Heart left ventricle (tissue), 13 donors: Measurements from ENCODE around the gene OPRD1.

Experiments
- POLR2A ChIP-seq, 2 donors: fragments of 450-650 bp; IDR thresholded peaks; one replicate each; pipeline ENCODE4 v1.6.1; 2017; ENCODE audit warnings: antibody characterized with exemption in 2 of 2, mild to moderate bottlenecking in 2 of 2, moderate library complexity in 2 of 2
- TF ChIP-seq, protein P1 (sequence below), 12 donors: fragments of 200-600 bp; sonication (generic) in 4 of 12; IDR thresholded peaks; one replicate each; pipeline versions ENCODE4 v1.5.0 to v1.8.0; 2018 to 2022; ENCODE audit warnings: antibody characterized with exemption in 12 of 12, mild to moderate bottlenecking in 5 of 12
- donor health status: ischemic (EF 13 %, LVEDD 7.1; RV severe dilation, severe dysfunction).
- donor health status: DM: no; HTN: yes; CAD: no.
- donor health status: DM: no; HTN: no; CAD: no.
- donor health status: ischemic (EF 25% LVEDD 6.9; RV normal size, moderate dysfunction).
- donor health status: ischemic (EF 25% LVEDD 5.7; RV mildly dilated, moderate dysfunction).
- donor health status: ischemic (EF 35%, LVEDD 5.7; RV mildly dilated, moderate dysfunction).
- donor health status: nonischemic (EF 11% LVEDD 7.7; RV severe dilation, severe dysfunction).
- donor health status: DM: yes; HTN: yes; CAD: no.
- donor health status: PGD.
- donor health status: ischemic (EF 29% LVEDD 5.4; RV normal size, mild dysfunction).
- donor health status: nonischemic (EF 23%, LVEDD 6.1; RV moderate dilation, normal function).

DNA sequence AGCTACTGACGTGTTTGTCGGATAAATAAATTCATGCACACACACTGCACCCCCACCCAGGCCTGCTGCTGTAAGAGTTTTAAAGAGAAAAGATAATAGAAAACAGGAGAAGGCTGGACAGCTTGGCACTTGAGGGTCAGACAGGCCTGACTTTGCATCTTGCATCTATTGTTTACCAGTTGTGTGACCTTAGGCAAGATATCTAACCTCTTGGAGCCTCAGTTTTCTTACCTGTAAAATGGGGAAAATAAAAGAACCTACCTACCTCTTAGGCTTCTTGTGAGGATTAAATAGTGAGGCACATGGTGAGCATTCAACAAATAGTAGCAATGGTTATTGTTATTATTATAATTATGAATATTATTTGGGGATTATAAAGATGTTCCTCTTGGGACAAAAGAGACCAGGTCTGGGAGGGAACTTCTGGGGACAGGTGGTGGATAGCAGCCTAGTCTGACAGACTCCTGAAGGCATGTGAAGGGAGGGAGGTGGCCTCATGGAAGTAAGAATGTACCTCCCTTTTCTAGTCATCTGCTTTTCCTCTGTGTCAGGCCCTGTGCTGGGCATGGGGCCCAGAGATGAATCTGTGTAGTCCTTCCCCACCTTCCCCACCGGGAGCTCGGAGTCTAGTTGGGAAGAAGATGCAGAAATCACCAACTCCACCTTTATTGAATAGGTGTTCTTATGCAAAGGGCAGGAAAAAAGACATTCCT lies 84.1 kb downstream of the OPRD1 start:
- TF ChIP-seq, protein P1, sequence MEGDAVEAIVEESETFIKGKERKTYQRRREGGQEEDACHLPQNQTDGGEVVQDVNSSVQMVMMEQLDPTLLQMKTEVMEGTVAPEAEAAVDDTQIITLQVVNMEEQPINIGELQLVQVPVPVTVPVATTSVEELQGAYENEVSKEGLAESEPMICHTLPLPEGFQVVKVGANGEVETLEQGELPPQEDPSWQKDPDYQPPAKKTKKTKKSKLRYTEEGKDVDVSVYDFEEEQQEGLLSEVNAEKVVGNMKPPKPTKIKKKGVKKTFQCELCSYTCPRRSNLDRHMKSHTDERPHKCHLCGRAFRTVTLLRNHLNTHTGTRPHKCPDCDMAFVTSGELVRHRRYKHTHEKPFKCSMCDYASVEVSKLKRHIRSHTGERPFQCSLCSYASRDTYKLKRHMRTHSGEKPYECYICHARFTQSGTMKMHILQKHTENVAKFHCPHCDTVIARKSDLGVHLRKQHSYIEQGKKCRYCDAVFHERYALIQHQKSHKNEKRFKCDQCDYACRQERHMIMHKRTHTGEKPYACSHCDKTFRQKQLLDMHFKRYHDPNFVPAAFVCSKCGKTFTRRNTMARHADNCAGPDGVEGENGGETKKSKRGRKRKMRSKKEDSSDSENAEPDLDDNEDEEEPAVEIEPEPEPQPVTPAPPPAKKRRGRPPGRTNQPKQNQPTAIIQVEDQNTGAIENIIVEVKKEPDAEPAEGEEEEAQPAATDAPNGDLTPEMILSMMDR (IDR thresholded peaks at IDR 0.05), result no peak
- no peak for TF ChIP-seq POLR2A (IDR thresholded peaks at IDR 0.05)
